Esophagus mucosa (tissue), 1 donor: ENCODE measurements around the gene PLAU. TPM values are rescaled to one million over a fixed set of nuclear protein-coding genes. Genes with fewer than 3 reads are reported as not detected.
A peak's percentile ranks its signal among the peaks of the same experiment; 100 is the strongest.
"Not testable (repeated sequence)": the region's sequence is repeated elsewhere in the genome, so short reads cannot be mapped to it uniquely, and the experiment has no call there.

ENCODE experiments used
- ATAC-seq: fragments of 200-7000 bp; cut with Tn5 transposase; one replicate; pipeline ENCODE4 v1.9.1; 2020
- total RNA-seq: library from RNA; stranded (reverse); gene quantifications from one replicate; pipeline ENCODE4 v1.2.4, GENCODE V29; 2023
- donor health status: DM: yes; HTN: yes; CAD: no.

Gene PLAU
- total RNA-seq, 1 donor from 2014 or later: 19.4 TPM

DNA sequence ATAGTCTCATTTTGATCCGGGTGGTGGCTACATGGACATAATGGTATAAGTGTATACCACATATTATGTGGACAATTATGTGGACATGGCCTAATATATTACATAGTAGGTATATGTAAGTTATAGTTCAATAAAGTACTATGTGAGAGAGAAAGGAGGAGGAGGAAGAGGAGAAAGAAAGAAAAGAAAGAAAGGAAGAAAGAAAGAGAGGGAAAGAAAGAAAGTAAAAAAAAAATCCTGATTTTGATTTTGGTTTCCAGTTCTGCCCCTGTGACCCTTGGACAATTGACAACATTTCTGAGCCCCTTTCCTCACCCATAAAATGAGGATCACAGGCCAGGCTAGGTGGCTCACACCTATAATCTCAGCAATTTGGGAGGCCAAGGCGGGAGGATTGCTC is 44.8 kb downstream of the PLAU start:
- ATAC-seq: no peak

- peak; percentile 50 for ATAC-seq
Observed at GRCh38 chr10:73956476-73957359, 45.8 kb downstream of the PLAU start.

DNA sequence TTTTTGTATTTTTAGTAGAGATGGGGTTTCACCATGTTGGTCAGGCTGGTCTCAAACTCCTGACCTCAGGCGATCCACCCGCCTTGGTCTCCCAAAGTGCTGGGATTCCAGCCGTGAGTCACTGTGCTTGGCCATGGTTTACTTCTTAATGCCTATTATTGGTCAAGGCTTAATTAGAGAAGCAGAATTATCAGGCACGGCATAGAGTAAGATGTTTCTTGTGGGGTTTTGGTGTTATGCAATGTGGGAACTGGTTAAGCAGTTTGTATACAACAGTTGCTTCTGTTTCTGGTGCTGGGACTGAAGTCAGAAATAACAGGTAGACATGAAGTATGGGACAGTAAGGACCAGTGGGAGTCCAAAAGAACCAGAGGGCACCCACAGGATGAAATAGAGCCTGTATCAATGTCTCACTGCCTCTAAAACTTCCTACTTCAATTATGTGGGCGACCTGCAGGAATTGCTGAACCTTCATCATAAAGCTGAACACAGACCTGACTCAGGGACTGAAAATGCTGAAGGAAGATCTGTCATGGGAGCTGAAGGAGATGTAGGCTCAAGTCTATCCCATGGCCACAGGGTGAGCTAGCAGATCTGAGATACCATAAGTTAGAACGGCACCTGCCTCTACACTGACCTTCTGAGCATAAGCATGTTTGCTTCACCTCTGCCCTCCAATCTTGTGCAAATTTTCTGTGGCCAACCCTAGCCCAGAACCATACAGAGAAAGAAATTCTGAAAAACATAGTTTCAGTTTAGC is 48.7 kb downstream of the PLAU start:
- ATAC-seq: no peak

DNA sequence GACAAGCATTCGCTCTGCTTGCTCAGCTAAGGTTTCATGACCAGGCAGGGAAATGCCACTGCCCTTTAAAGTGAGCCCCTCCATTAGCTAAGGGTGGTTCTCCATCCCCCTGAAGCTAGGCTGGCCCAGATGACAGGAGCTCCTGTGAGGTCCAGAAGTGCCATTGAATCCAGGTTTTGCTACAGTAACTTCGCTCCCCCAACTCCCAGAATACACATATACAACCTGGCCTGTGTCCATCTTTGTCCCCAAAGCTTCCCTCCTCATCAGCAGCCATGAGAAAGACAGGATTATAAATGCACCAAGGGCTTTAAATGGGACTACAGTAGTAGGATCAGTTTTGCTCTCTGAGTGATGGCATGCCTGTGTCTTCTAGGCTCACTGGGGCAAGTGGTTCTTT is 51.5 kb downstream of the PLAU start:
- ATAC-seq: no peak

DNA sequence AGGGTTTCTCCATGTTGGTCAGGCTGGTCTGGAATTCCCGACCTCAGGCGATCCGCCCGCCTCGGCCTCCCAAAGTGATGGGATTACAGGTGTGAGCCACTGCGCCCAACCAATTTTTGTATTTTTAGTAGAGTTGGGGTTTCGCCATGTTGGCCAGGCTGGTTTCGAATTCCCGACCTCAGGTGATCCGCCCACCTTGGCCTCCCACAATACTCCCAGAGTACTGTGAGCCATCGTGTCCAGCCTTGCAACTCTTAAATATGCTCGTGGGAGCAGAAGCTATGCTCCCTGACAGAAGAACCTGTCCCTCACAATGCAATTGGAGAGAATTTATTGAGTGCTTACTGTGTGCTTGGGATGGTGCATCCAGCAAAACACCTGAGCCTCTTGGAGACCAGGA is 52.6 kb downstream of the PLAU start:
- not testable (repeated sequence) for ATAC-seq

GRCh38 chr10:73964743-73965142 is 53.8 kb downstream of the PLAU start:
- ATAC-seq: no peak

GRCh38 chr10:73965267-73965889 is 54.4 kb downstream of the PLAU start:
- ATAC-seq: peak; percentile 40

DNA sequence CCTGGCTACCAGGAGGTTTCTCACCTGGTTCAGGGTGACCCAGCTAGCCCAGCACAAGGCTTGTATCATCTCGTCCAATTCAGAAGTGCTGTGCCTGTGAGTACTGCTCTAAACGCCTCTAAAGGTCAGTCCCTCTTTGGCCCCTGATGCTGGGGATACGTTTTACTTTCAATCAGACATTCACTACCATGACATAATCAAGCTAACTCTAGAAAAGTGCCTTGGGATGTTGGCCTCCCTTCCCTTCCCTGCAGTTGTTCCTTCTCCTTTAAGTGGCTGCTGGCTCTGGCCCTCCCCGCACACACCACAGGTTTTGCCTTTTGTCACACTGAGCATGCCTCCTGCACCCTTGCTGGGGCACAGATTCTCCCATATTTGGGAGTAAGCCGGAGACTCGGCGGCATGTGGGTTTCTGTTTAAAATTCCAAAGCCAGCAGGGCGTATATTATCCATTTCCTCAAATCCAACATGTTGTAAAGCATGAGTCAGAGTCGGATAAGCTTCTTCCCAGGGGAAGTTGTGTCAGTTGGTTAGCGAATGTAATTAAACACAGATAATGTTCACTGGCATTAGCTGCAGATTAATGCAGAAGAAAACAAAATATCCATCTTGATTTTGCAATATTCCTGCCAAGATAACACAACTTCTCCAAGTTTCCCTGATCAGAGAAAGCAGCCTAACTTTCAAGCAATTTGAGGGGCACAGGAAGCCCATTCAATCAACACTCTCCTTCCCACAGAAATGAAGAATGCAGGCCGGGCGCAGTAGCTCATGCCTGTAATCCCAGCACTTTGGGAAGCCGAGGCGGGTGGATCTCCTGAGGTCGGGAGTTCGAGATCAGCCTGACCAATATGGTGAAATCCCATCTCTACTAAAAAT is 55.2 kb downstream of the PLAU start:
- ATAC-seq: peak; percentile 91

DNA sequence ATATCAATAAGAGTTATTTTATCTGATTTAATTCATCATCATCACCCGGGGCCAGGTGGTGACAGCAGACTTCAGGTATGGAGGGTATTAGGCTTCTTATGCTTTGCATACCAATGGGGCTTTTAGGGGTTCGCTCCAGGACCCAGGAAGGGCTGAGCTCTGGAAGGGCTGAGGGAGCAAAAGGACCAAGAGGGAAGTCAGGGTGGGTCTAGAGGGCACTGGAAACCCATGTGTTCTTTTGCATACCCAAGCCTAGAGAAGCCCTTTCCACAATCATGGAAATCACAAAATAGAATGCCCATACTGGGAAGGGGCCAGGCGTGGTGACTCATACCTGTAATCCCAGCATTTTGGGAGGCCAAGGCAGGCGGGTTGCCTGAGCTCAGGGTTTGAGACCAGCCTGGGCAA is 56.1 kb downstream of the PLAU start:
- ATAC-seq: no peak

Other genes with a start within 250 kb of the PLAU start
- gene AGAP5, start 213.0 kb upstream of the PLAU start, total RNA-seq: 2.7 TPM
- 53.1 TPM for gene SEC24C, start 166.8 kb upstream of the PLAU start, total RNA-seq
- 23.5 TPM for gene CHCHD1, start 129.1 kb upstream of the PLAU start, total RNA-seq
- gene ZSWIM8, start 125.5 kb upstream of the PLAU start, total RNA-seq: 71.7 TPM
- gene NDST2, start 99.5 kb upstream of the PLAU start, total RNA-seq: 15.9 TPM
- gene CAMK2G, start 36.6 kb upstream of the PLAU start, total RNA-seq: 18.9 TPM
- 70.2 TPM for gene VCL, start 87.0 kb downstream of the PLAU start, total RNA-seq
- 22.6 TPM for gene AP3M1, start 239.7 kb downstream of the PLAU start, total RNA-seq
- gene ADK, start 240.1 kb downstream of the PLAU start, total RNA-seq: 50.8 TPM